Fibroblast of mammary gland (primary cell): ENCODE results near the gene ACP6.

Experiments
- DNase-seq: peaks from one replicate; pipeline ENCODE4 v3.0.0-alpha.2; 2010; ENCODE audit warnings: low read depth
- H3K4me3 ChIP-seq: 2 replicates; pipeline ENCODE4 v1.5.1; 2011; ENCODE audit warnings: low read depth, mild to moderate bottlenecking, low read length, moderate library complexity; ENCODE audit not compliant: control insufficient read depth
- CTCF ChIP-seq: conservative IDR thresholded peaks from 2 replicates; pipeline ENCODE4 v1.5.1; 2011; ENCODE audit warnings: low read depth, low read length, inconsistent platforms; ENCODE audit not compliant: control insufficient read depth, insufficient read depth

Gene ACP6

GRCh38 chr1:147630022-147630421 lies 40.3 kb downstream of the ACP6 start:
- no peak for TF ChIP-seq CTCF
- DNase-seq = no peak
- no peak overlapping the region for H3K4me3 ChIP-seq

GRCh38 chr1:147628441-147628840 lies 41.9 kb downstream of the ACP6 start:
- H3K4me3 ChIP-seq = no peak overlapping the region
- TF ChIP-seq CTCF = no peak
- DNase-seq = no peak

GRCh38 chr1:147627435-147628110 lies 42.8 kb downstream of the ACP6 start:
- no peak overlapping the region for H3K4me3 ChIP-seq
- TF ChIP-seq CTCF = peak; percentile 89
- peak; percentile 43 for DNase-seq

GRCh38 chr1:147626739-147627138 lies 43.6 kb downstream of the ACP6 start:
- H3K4me3 ChIP-seq = no peak overlapping the region
- DNase-seq = no peak
- no peak for TF ChIP-seq CTCF

GRCh38 chr1:147626291-147626690 lies 44.0 kb downstream of the ACP6 start:
- no peak for TF ChIP-seq CTCF
- DNase-seq = no peak
- H3K4me3 ChIP-seq = no peak overlapping the region

GRCh38 chr1:147625362-147625995 lies 44.8 kb downstream of the ACP6 start:
- DNase-seq = no peak
- TF ChIP-seq CTCF = no peak
- no peak overlapping the region for H3K4me3 ChIP-seq
